ENCODE measurements around the gene SUCLG2. TPM values are rescaled to one million over a fixed set of nuclear protein-coding genes. Genes with fewer than 3 reads are reported as not detected.

The SUCLG2 gene
- total RNA-seq, 2 donors from 2014 or later = 25.5 to 36.6 TPM

DNA sequence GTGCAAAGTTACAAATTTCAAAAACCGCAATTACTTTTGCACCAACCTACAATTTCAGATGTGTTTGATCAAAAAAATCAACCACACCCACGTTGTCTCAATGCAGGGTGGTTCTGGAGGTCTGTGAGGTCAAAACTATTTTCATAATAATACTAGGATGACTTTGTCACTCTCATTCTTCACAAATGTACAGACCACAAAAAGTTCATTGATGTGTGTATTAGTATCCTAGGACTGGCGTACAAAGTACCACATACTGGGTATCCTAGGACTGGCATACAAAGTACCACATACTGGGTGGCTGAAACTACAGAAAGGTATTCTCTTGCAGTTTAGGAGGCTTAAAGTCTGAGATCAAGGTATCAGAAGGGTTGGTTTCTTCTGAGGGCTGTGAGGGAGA is 13.0 kb downstream of the SUCLG2 start:
- no peak for ATAC-seq (ENCODE audit: insufficient number of reproducible peaks, low FRiP score, low read depth)
- Histone ChIP-seq H3K27me3 (replicated peaks; ENCODE audit: insufficient read depth) (no peaks in the 10 kb centered on the region), H3K36me3 (no peaks in the 10 kb centered on the region), H3K4me3 (no peak overlapping the region), H3K27ac (no peak overlapping the region), H3K9me3 (no peaks in the 10 kb centered on the region), H3K4me1 (ENCODE audit: control insufficient read depth in 1 of 2, low read depth in 2 of 2) (peaks cover 4 to 15% of the 10 kb centered on the region in 2 donors)
- TF ChIP-seq CTCF (IDR thresholded peaks at IDR 0.05) = no peak
- DNase-seq (ENCODE audit: low spot score) = no peak

- Histone ChIP-seq H3K4me3 (no peak overlapping the region), H3K4me1 (ENCODE audit: control insufficient read depth in 1 of 2, low read depth in 2 of 2) (peaks cover 6 to 25% of the 10 kb centered on the region in 2 donors), H3K27me3 (replicated peaks; ENCODE audit: insufficient read depth) (no peaks in the 10 kb centered on the region), H3K27ac (no peak overlapping the region), H3K9me3 (no peaks in the 10 kb centered on the region), H3K36me3 (no peaks in the 10 kb centered on the region)
- ATAC-seq (ENCODE audit: insufficient number of reproducible peaks, low FRiP score, low read depth) (no peak), DNase-seq (ENCODE audit: low spot score) (no peak)
- no peak for TF ChIP-seq CTCF (IDR thresholded peaks at IDR 0.05)
Measured at GRCh38 chr3:67640023-67640660, 14.3 kb downstream of the SUCLG2 start.

- Histone ChIP-seq H3K4me1 (ENCODE audit: control insufficient read depth in 1 of 2, low read depth in 2 of 2) (peaks cover 9 to 30% of the 10 kb centered on the region in 2 donors), H3K9me3 (no peaks in the 10 kb centered on the region), H3K36me3 (no peaks in the 10 kb centered on the region), H3K27ac (no peak overlapping the region), H3K27me3 (replicated peaks; ENCODE audit: insufficient read depth) (no peaks in the 10 kb centered on the region), H3K4me3 (no peak overlapping the region)
- TF ChIP-seq CTCF (IDR thresholded peaks at IDR 0.05) = no peak
- DNase-seq (ENCODE audit: low spot score) (no peak), ATAC-seq (ENCODE audit: insufficient number of reproducible peaks, low FRiP score, low read depth) (no peak)
Measured at GRCh38 chr3:67637255-67637900, 17.0 kb downstream of the SUCLG2 start.

- DNase-seq (ENCODE audit: low spot score) = no peak
- no peaks in the 10 kb centered on the region for H3K36me3 ChIP-seq
- no peak for ATAC-seq (ENCODE audit: insufficient number of reproducible peaks, low FRiP score, low read depth)
- no peak for TF ChIP-seq CTCF (IDR thresholded peaks at IDR 0.05)
- H3K4me1 ChIP-seq (ENCODE audit: control insufficient read depth in 1 of 2, low read depth in 2 of 2) = peaks cover 5 to 17% of the 10 kb centered on the region in 2 donors
- no peaks in the 10 kb centered on the region for H3K27me3 ChIP-seq (replicated peaks; ENCODE audit: insufficient read depth)
- H3K9me3 ChIP-seq = no peaks in the 10 kb centered on the region
- H3K4me3 ChIP-seq = no peak overlapping the region
- H3K27ac ChIP-seq = no peak overlapping the region
Measured at GRCh38 chr3:67635806-67636205, 18.6 kb downstream of the SUCLG2 start.

GRCh38 chr3:67635257-67635656 is 19.2 kb downstream of the SUCLG2 start:
- no peaks in the 10 kb centered on the region for H3K27me3 ChIP-seq (replicated peaks; ENCODE audit: insufficient read depth)
- H3K4me3 ChIP-seq = no peak overlapping the region
- H3K27ac ChIP-seq = no peak overlapping the region
- no peak for TF ChIP-seq CTCF (IDR thresholded peaks at IDR 0.05)
- H3K4me1 ChIP-seq (ENCODE audit: control insufficient read depth in 1 of 2, low read depth in 2 of 2) = peaks cover 5 to 14% of the 10 kb centered on the region in 2 donors
- H3K9me3 ChIP-seq = no peaks in the 10 kb centered on the region
- ATAC-seq (ENCODE audit: insufficient number of reproducible peaks, low FRiP score, low read depth) = no peak
- H3K36me3 ChIP-seq = no peaks in the 10 kb centered on the region
- DNase-seq (ENCODE audit: low spot score) = no peak

All from thoracic aorta (tissue), 2 donors.